ENCODE measurements around the gene MDH2.

DNA sequence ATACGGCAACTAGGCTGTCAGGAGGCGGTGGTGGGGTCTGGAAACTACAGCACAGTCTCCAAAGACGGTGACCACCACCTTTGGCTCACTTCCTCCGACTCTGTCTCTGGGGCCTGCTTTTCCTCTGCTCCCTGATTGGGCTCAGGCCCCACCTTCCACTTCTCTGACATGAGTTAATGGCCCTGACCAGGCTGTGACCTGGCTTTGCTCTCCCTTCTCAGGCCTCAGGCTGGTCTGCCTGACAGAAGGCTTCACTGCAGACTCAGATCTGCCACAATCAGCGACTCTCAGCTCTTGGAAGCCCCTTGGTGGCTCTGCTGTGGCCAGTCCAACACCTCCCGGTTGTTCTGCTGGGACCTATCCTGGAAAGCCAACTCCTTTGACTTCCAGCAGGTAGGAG, 7.8 kb upstream of the MDH2 start:
- TF ChIP-seq ZNF274 (IDR thresholded peaks at IDR 0.05; ENCODE audit: low read depth, low read length), result no peak
- no peak for TF ChIP-seq YY1 (IDR thresholded peaks at IDR 0.05; ENCODE audit: insufficient read depth, insufficient read length)
- no peak for TF ChIP-seq SUZ12 (IDR thresholded peaks at IDR 0.05; ENCODE audit: extremely low read depth, insufficient read depth, insufficient read length)

Measured in NT2/D1 (cell line).